Femur (tissue), 1 donor: ENCODE measurements around the gene STARD3.
A peak's percentile ranks its signal among the peaks of the same experiment; 100 is the strongest.

Experiments
- DNase-seq: peaks from one replicate; pipeline ENCODE4 v3.0.0-alpha.2; 2017

The STARD3 gene

GRCh38 chr17:39604911-39605491 is 31.9 kb upstream of the STARD3 start:
- DNase-seq: no peak

GRCh38 chr17:39605492-39606433 is 31.2 kb upstream of the STARD3 start:
- DNase-seq: no peak

- no peak for DNase-seq
Observed at GRCh38 chr17:39606434-39607056, 30.4 kb upstream of the STARD3 start.

GRCh38 chr17:39607057-39607850 is 29.7 kb upstream of the STARD3 start:
- DNase-seq: no peak

- DNase-seq: no peak
Observed at GRCh38 chr17:39607851-39608130, 29.2 kb upstream of the STARD3 start, which contains the start of gene NEUROD2. Gene NEUROD2, minus strand, starts transcription at chr17:39607920. Its CDS starts 1,321 bp downstream, at chr17:39606599.

- DNase-seq: no peak
Observed at GRCh38 chr17:39608142-39608981, 28.6 kb upstream of the STARD3 start.

GRCh38 chr17:39609416-39610025 is 27.4 kb upstream of the STARD3 start:
- DNase-seq: no peak

GRCh38 chr17:39611401-39612112 is 25.4 kb upstream of the STARD3 start:
- no peak for DNase-seq

- no peak for DNase-seq
Observed at GRCh38 chr17:39612291-39612894, 24.6 kb upstream of the STARD3 start.

GRCh38 chr17:39612935-39613464 is 23.9 kb upstream of the STARD3 start:
- DNase-seq: no peak

- no peak for DNase-seq
Observed at GRCh38 chr17:39614545-39615157, 22.3 kb upstream of the STARD3 start.

GRCh38 chr17:39615434-39615833 is 21.5 kb upstream of the STARD3 start:
- DNase-seq: no peak

GRCh38 chr17:39617100-39617445 is 19.9 kb upstream of the STARD3 start:
- DNase-seq: no peak

- DNase-seq: peak; percentile 71
Observed at GRCh38 chr17:39617446-39618245, 19.3 kb upstream of the STARD3 start.

- no peak for DNase-seq
Observed at GRCh38 chr17:39618246-39618913, 18.6 kb upstream of the STARD3 start.

- DNase-seq: no peak
Observed at GRCh38 chr17:39618956-39619785, 17.8 kb upstream of the STARD3 start.

- no peak for DNase-seq
Observed at GRCh38 chr17:39619786-39620101, 17.2 kb upstream of the STARD3 start.
